GM15510 (cell line): ENCODE results near the gene YWHAB.

ENCODE experiments used
- POLR2A ChIP-seq: IDR thresholded peaks from 3 replicates; pipeline ENCODE4 v1.6.1; 2011; ENCODE audit warnings: borderline replicate concordance; ENCODE audit not compliant: insufficient read length; ENCODE audit errors: extremely low read depth

Gene YWHAB

GRCh38 chr20:44861531-44862006 lies 23.9 kb upstream of the YWHAB start:
- no peak for TF ChIP-seq POLR2A

GRCh38 chr20:44862286-44862685 lies 23.2 kb upstream of the YWHAB start:
- TF ChIP-seq POLR2A = no peak

GRCh38 chr20:44866703-44867335 lies 18.7 kb upstream of the YWHAB start:
- no peak for TF ChIP-seq POLR2A

- no peak for TF ChIP-seq POLR2A
These were observed 16.0 kb upstream of the YWHAB start for GRCh38 chr20:44869471-44869870.

- no peak for TF ChIP-seq POLR2A
These were observed 2.1 kb upstream of the YWHAB start for GRCh38 chr20:44883214-44883902.

- TF ChIP-seq POLR2A = no peak
These were observed 556 bp upstream of the YWHAB start for GRCh38 chr20:44884907-44885391.

GRCh38 chr20:44886266-44886651 lies 754 bp downstream of the YWHAB start:
- no peak for TF ChIP-seq POLR2A

- TF ChIP-seq POLR2A = no peak
These were observed 1.3 kb downstream of the YWHAB start for GRCh38 chr20:44886828-44887227.

- no peak for TF ChIP-seq POLR2A
These were observed 2.0 kb downstream of the YWHAB start for GRCh38 chr20:44887466-44887865.

- no peak for TF ChIP-seq POLR2A
These were observed 3.0 kb downstream of the YWHAB start for GRCh38 chr20:44888226-44889103.

GRCh38 chr20:44891826-44892225 lies 6.3 kb downstream of the YWHAB start:
- TF ChIP-seq POLR2A = no peak

GRCh38 chr20:44894959-44895358 lies 9.5 kb downstream of the YWHAB start:
- no peak for TF ChIP-seq POLR2A

- TF ChIP-seq POLR2A = no peak
These were observed 11.1 kb downstream of the YWHAB start for GRCh38 chr20:44896583-44896982.

- TF ChIP-seq POLR2A = no peak
These were observed 11.6 kb downstream of the YWHAB start for GRCh38 chr20:44897133-44897532.

GRCh38 chr20:44900231-44900854 lies 14.8 kb downstream of the YWHAB start:
- TF ChIP-seq POLR2A = no peak

- no peak for TF ChIP-seq POLR2A
These were observed 16.5 kb downstream of the YWHAB start for GRCh38 chr20:44901974-44902373.

- no peak for TF ChIP-seq POLR2A
These were observed 18.9 kb downstream of the YWHAB start for GRCh38 chr20:44904377-44904776.
